ENCODE measurements around the gene ADRA2C. TPM values are rescaled to one million over a fixed set of nuclear protein-coding genes. Genes with fewer than 3 reads are reported as not detected.
A peak's percentile ranks its signal among the peaks of the same experiment; 100 is the strongest.

Gene ADRA2C
- total and polyA plus RNA-seq, 9 of the 15 experiments (the other 6 are each of a cell fraction or from before 2014, with no cell fraction given): 0.06 to 0.58 (median 0.14) TPM; not detected in 2

- TF ChIP-seq, protein P1, sequence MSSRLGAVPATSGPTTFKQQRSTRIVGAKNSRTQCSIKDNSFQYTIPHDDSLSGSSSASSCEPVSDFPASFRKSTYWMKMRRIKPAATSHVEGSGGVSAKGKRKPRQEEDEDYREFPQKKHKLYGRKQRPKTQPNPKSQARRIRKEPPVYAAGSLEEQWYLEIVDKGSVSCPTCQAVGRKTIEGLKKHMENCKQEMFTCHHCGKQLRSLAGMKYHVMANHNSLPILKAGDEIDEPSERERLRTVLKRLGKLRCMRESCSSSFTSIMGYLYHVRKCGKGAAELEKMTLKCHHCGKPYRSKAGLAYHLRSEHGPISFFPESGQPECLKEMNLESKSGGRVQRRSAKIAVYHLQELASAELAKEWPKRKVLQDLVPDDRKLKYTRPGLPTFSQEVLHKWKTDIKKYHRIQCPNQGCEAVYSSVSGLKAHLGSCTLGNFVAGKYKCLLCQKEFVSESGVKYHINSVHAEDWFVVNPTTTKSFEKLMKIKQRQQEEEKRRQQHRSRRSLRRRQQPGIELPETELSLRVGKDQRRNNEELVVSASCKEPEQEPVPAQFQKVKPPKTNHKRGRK (tag; IDR thresholded peaks at IDR 0.05): no peak
- TF ChIP-seq PHF8 (IDR thresholded peaks at IDR 0.05; ENCODE audit: borderline replicate concordance, low read length) (no peak), SMAD1 (IDR thresholded peaks at IDR 0.05; ENCODE audit: low read depth, low read length, partially characterized antibody) (no peak), MEIS2 (IDR thresholded peaks at IDR 0.05; ENCODE audit: partially characterized antibody) (no peak), ZNF12 (CRISPR knock-in tag; IDR thresholded peaks at IDR 0.05) (no peak), POLR2G (IDR thresholded peaks at IDR 0.05; ENCODE audit: low read depth, low read length) (no peak), CC2D1A (IDR thresholded peaks at IDR 0.05) (no peak), E2F1 (CRISPR knock-in tag; IDR thresholded peaks at IDR 0.05) (no peak), ZNF133 (CRISPR knock-in tag; IDR thresholded peaks at IDR 0.05) (no peak), RBM25 (IDR thresholded peaks at IDR 0.05; ENCODE audit: low read depth, low read length, severe bottlenecking) (peak; percentile 80), ADNP (tag; IDR thresholded peaks at IDR 0.05) (0 out of 2 replicates have a peak, but pooled peaks have one; percentile 45), BHLHE40 (IDR thresholded peaks at IDR 0.05; ENCODE audit: low read length) (peak; percentile 28; the same call in 1 of the 2 replicates), ZNF408 (CRISPR knock-in tag; IDR thresholded peaks at IDR 0.05; ENCODE audit: low read depth) (no peak), ZNF431 (CRISPR knock-in tag; IDR thresholded peaks at IDR 0.05) (no peak), ZNF263 (CRISPR knock-in tag; IDR thresholded peaks at IDR 0.05; ENCODE audit: borderline replicate concordance) (no peak), RAD51 (IDR thresholded peaks at IDR 0.05; ENCODE audit: borderline replicate concordance, low read depth) (peak; percentile 22; the same call in 1 of the 2 replicates), KDM1A (IDR thresholded peaks at IDR 0.05) (peak in 1 of 2 experiments; percentile 21; a peak in 1 of 4 replicates), PREB (CRISPR knock-in tag; IDR thresholded peaks at IDR 0.05) (no peak), CBX2 (IDR thresholded peaks at IDR 0.05; ENCODE audit: insufficient read depth, low read length, poor library complexity, severe bottlenecking) (no peak), DNMT1 (IDR thresholded peaks at IDR 0.05) (no peak)
- TF ChIP-seq, protein P2, sequence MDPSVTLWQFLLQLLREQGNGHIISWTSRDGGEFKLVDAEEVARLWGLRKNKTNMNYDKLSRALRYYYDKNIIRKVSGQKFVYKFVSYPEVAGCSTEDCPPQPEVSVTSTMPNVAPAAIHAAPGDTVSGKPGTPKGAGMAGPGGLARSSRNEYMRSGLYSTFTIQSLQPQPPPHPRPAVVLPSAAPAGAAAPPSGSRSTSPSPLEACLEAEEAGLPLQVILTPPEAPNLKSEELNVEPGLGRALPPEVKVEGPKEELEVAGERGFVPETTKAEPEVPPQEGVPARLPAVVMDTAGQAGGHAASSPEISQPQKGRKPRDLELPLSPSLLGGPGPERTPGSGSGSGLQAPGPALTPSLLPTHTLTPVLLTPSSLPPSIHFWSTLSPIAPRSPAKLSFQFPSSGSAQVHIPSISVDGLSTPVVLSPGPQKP (CRISPR knock-in tag; IDR thresholded peaks at IDR 0.05): no peak
- TF ChIP-seq, protein P3, sequence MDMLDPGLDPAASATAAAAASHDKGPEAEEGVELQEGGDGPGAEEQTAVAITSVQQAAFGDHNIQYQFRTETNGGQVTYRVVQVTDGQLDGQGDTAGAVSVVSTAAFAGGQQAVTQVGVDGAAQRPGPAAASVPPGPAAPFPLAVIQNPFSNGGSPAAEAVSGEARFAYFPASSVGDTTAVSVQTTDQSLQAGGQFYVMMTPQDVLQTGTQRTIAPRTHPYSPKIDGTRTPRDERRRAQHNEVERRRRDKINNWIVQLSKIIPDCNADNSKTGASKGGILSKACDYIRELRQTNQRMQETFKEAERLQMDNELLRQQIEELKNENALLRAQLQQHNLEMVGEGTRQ (CRISPR knock-in tag; IDR thresholded peaks at IDR 0.05): peak; percentile 6; the same call in 1 of the 2 replicates
Observed at GRCh38 chr4:3774253-3774883, 8.2 kb downstream of the ADRA2C start (continued).

All from K562 (cell line).